ENCODE data around the gene RNF17. TPM values are rescaled to one million over a fixed set of nuclear protein-coding genes. Genes with fewer than 3 reads are reported as not detected.

The RNF17 gene
- total RNA-seq, 2 donors from 2014 or later: 0.39 to 1.5 TPM

- no peaks in the 10 kb centered on the region for H3K4me1 Mint-ChIP-seq
- peaks cover 13% of the 10 kb centered on the region for H3K36me3 Mint-ChIP-seq (ENCODE audit: low read depth)
- ATAC-seq (replicated peaks): no peak
- H3K4me3 Mint-ChIP-seq: no peak overlapping the region
- H3K27ac Mint-ChIP-seq: no peak overlapping the region
- H3K27me3 Mint-ChIP-seq: no peaks in the 10 kb centered on the region
- no peaks in the 10 kb centered on the region for H3K9me3 Mint-ChIP-seq
Observed at GRCh38 chr13:24890256-24890655, 126.3 kb downstream of the RNF17 start.

GRCh38 chr13:24891476-24892108 lies 127.6 kb downstream of the RNF17 start:
- H3K9me3 Mint-ChIP-seq: no peaks in the 10 kb centered on the region
- no peak overlapping the region for H3K4me3 Mint-ChIP-seq
- no peaks in the 10 kb centered on the region for H3K27me3 Mint-ChIP-seq
- peaks cover 13% of the 10 kb centered on the region for H3K36me3 Mint-ChIP-seq (ENCODE audit: low read depth)
- ATAC-seq (replicated peaks): no peak
- H3K27ac Mint-ChIP-seq: no peak overlapping the region
- no peaks in the 10 kb centered on the region for H3K4me1 Mint-ChIP-seq

- Mint-ChIP-seq H3K4me1 (no peaks in the 10 kb centered on the region), H3K27ac (no peak overlapping the region), H3K9me3 (no peaks in the 10 kb centered on the region), H3K36me3 (ENCODE audit: low read depth) (peaks cover 13% of the 10 kb centered on the region), H3K27me3 (no peaks in the 10 kb centered on the region), H3K4me3 (no peak overlapping the region)
- ATAC-seq (replicated peaks): no peak
Observed at GRCh38 chr13:24892829-24893228, 128.9 kb downstream of the RNF17 start.

- no peaks in the 10 kb centered on the region for H3K27me3 Mint-ChIP-seq
- no peaks in the 10 kb centered on the region for H3K9me3 Mint-ChIP-seq
- no peak overlapping the region for H3K4me3 Mint-ChIP-seq
- no peak overlapping the region for H3K27ac Mint-ChIP-seq
- no peak for ATAC-seq (replicated peaks)
- no peaks in the 10 kb centered on the region for H3K4me1 Mint-ChIP-seq
- peaks cover 17% of the 10 kb centered on the region for H3K36me3 Mint-ChIP-seq (ENCODE audit: low read depth)
Observed at GRCh38 chr13:24893863-24894262, 129.9 kb downstream of the RNF17 start.

GRCh38 chr13:24894277-24894971 lies 130.5 kb downstream of the RNF17 start:
- Mint-ChIP-seq H3K27ac (no peak overlapping the region), H3K27me3 (no peaks in the 10 kb centered on the region), H3K9me3 (no peaks in the 10 kb centered on the region), H3K4me3 (no peak overlapping the region), H3K36me3 (ENCODE audit: low read depth) (peaks cover 18% of the 10 kb centered on the region), H3K4me1 (no peaks in the 10 kb centered on the region)
- ATAC-seq (replicated peaks): no peak

- no peak overlapping the region for H3K27ac Mint-ChIP-seq
- no peak overlapping the region for H3K4me3 Mint-ChIP-seq
- no peaks in the 10 kb centered on the region for H3K4me1 Mint-ChIP-seq
- no peaks in the 10 kb centered on the region for H3K9me3 Mint-ChIP-seq
- H3K36me3 Mint-ChIP-seq (ENCODE audit: low read depth): peaks cover 22% of the 10 kb centered on the region
- no peaks in the 10 kb centered on the region for H3K27me3 Mint-ChIP-seq
- ATAC-seq (replicated peaks): no peak
Observed at GRCh38 chr13:24894972-24895300, 131.0 kb downstream of the RNF17 start.

- H3K9me3 Mint-ChIP-seq: no peaks in the 10 kb centered on the region
- no peaks in the 10 kb centered on the region for H3K4me1 Mint-ChIP-seq
- no peak overlapping the region for H3K4me3 Mint-ChIP-seq
- no peak overlapping the region for H3K27ac Mint-ChIP-seq
- no peak for ATAC-seq (replicated peaks)
- no peaks in the 10 kb centered on the region for H3K27me3 Mint-ChIP-seq
- peaks cover 25% of the 10 kb centered on the region for H3K36me3 Mint-ChIP-seq (ENCODE audit: low read depth)
Observed at GRCh38 chr13:24896061-24896460, 132.1 kb downstream of the RNF17 start.

GRCh38 chr13:24897293-24897692 lies 133.3 kb downstream of the RNF17 start:
- Mint-ChIP-seq H3K4me1 (no peaks in the 10 kb centered on the region), H3K4me3 (no peak overlapping the region), H3K27ac (no peak overlapping the region), H3K36me3 (ENCODE audit: low read depth) (peaks cover 19% of the 10 kb centered on the region), H3K27me3 (no peaks in the 10 kb centered on the region), H3K9me3 (no peaks in the 10 kb centered on the region)
- no peak for ATAC-seq (replicated peaks)

- no peak overlapping the region for H3K27ac Mint-ChIP-seq
Observed at GRCh38 chr13:24899601-24900000, 135.6 kb downstream of the RNF17 start.

GRCh38 chr13:24900507-24900906 lies 136.5 kb downstream of the RNF17 start:
- no peak for ATAC-seq (replicated peaks)
- H3K4me3 Mint-ChIP-seq: no peak overlapping the region
- no peak overlapping the region for H3K27ac Mint-ChIP-seq
- peaks cover 21% of the 10 kb centered on the region for H3K36me3 Mint-ChIP-seq (ENCODE audit: low read depth)
- no peaks in the 10 kb centered on the region for H3K4me1 Mint-ChIP-seq
- no peaks in the 10 kb centered on the region for H3K9me3 Mint-ChIP-seq
- H3K27me3 Mint-ChIP-seq: no peaks in the 10 kb centered on the region

More at GRCh38 chr13:24899601-24900000, 135.6 kb downstream of the RNF17 start:
- H3K9me3 Mint-ChIP-seq: no peaks in the 10 kb centered on the region
- H3K36me3 Mint-ChIP-seq (ENCODE audit: low read depth): peaks cover 12% of the 10 kb centered on the region
- ATAC-seq (replicated peaks): no peak
- no peaks in the 10 kb centered on the region for H3K27me3 Mint-ChIP-seq
- no peaks in the 10 kb centered on the region for H3K4me1 Mint-ChIP-seq
- H3K4me3 Mint-ChIP-seq: no peak overlapping the region

- Mint-ChIP-seq H3K4me1 (no peaks in the 10 kb centered on the region), H3K9me3 (no peaks in the 10 kb centered on the region)
Observed at GRCh38 chr13:24905242-24905641, 141.3 kb downstream of the RNF17 start.

GRCh38 chr13:24906268-24906667 lies 142.3 kb downstream of the RNF17 start:
- Mint-ChIP-seq H3K27ac (no peak overlapping the region), H3K4me1 (no peaks in the 10 kb centered on the region), H3K27me3 (no peaks in the 10 kb centered on the region), H3K9me3 (no peaks in the 10 kb centered on the region), H3K4me3 (no peak overlapping the region), H3K36me3 (ENCODE audit: low read depth) (peaks cover 55% of the 10 kb centered on the region)
- ATAC-seq (replicated peaks): no peak

More at GRCh38 chr13:24905242-24905641, 141.3 kb downstream of the RNF17 start:
- peaks cover 46% of the 10 kb centered on the region for H3K36me3 Mint-ChIP-seq (ENCODE audit: low read depth)
- H3K27ac Mint-ChIP-seq: no peak overlapping the region
- no peaks in the 10 kb centered on the region for H3K27me3 Mint-ChIP-seq
- no peak overlapping the region for H3K4me3 Mint-ChIP-seq
- no peak for ATAC-seq (replicated peaks)

GRCh38 chr13:24910502-24911132 lies 146.6 kb downstream of the RNF17 start:
- H3K9me3 Mint-ChIP-seq: no peaks in the 10 kb centered on the region
- H3K27ac Mint-ChIP-seq: no peak overlapping the region
- H3K4me1 Mint-ChIP-seq: no peaks in the 10 kb centered on the region
- no peak for ATAC-seq (replicated peaks)
- H3K36me3 Mint-ChIP-seq (ENCODE audit: low read depth): peaks cover 52% of the 10 kb centered on the region
- no peak overlapping the region for H3K4me3 Mint-ChIP-seq
- no peaks in the 10 kb centered on the region for H3K27me3 Mint-ChIP-seq

GRCh38 chr13:24911133-24911908 lies 147.4 kb downstream of the RNF17 start:
- Mint-ChIP-seq H3K9me3 (no peaks in the 10 kb centered on the region), H3K27me3 (no peaks in the 10 kb centered on the region), H3K4me3 (no peak overlapping the region), H3K4me1 (no peaks in the 10 kb centered on the region), H3K36me3 (ENCODE audit: low read depth) (peaks cover 45% of the 10 kb centered on the region), H3K27ac (no peak overlapping the region)
- peak; percentile 88 for ATAC-seq (replicated peaks)
